NCI-H2171 treated with DMSO at 0.1 percent for 48 hours (cell line): ENCODE data around the gene KANK2.
A peak's percentile ranks its signal among the peaks of the same experiment; 100 is the strongest.

ENCODE experiments used
- DNase-seq: peaks from one replicate; lab custom pipeline; 2025; lab: John Stamatoyannopoulos, UW

KANK2 gene

GRCh38 chr19:11197291-11198174 is at the start of gene KANK2:
Gene KANK2, minus strand, starts transcription at chr19:11197545. Its CDS starts 3,034 bp downstream, at chr19:11194511.
- peak; percentile 69 for DNase-seq

DNA sequence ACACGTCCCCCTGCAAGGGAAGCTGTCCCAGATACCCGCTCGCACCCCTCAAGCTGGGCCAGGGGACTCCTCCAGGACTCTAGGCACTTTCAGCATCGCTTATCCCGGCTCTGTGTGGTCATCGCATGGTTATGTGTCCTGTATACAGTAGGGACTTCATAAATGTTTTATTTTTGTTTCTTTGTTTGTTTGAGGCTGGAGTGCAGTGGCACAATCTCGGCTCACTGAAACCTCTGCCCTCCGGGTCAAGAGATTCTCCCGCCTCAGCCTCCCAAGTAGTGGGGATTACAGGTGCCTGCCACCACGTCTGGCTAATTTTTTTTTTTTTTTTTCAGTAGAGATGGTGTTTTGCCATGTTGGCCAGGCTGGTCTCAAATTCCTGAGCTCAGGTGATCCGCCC is 49.6 kb upstream of the KANK2 start:
- no peak for DNase-seq

- DNase-seq: no peak
Measured at GRCh38 chr19:11244846-11245589, 47.7 kb upstream of the KANK2 start.

DNA sequence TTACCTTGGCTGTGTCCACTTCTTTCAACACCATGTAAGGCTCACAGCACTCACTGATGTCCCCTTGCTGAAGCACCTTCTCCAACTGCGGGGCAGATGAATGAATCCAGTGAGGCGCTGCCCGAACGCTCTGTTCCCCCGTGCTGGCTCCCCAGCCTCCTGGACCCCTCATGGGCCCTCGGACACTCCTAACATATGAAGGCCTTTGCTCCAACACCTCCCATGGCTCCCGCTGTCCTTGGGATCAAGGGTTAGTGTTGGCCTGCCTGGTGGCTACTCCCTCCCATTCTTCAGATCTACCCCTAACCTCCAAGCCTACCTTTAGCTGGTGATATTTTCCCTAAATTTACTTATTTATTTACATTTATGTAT is 46.4 kb upstream of the KANK2 start:
- DNase-seq: no peak

DNA sequence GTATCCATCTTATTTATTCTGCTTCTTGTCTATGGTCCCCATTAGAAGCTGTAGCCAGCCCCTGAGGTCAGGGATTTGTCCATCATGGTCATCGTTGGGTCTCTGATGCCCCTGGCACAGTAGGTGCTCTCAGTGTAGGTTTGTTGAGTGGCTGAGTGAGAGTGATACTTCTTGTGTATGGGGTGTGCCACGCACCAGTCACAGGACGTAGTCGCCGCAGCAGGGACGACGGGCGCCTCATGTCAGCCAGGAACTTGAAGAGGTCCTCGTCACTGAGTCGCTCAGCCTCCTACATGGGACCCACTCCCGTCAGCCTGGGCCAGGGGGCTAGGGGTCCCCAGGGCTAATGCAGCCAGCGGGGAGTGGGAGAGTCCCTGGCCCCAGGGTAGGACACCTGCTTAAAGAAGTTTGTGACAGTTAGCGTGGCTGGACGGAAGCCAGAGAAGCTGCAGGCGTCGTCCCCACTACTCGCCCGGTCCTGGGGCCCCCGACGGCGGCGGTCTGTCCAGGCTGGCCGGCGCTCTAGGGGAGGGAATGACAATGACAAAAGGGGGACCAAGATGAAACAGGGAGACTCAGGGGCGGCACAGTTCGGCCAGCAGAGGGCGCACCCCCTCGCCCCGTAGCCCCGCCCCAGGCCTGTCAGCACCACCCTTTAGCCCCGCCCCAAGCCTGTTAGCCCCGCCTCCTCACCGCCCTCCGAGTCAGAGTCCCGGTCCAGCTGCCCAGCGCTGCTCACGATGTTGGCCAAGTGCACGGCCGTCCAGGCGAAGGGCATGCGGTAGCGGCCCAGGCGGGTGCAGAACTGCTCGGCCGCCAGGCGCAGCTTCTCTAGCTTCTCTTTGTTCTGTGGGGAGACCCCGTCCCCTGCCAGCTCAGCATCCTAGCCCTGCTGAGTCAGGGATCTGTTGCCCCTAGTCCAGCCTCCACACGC is 45.8 kb upstream of the KANK2 start:
- DNase-seq: no peak

DNA sequence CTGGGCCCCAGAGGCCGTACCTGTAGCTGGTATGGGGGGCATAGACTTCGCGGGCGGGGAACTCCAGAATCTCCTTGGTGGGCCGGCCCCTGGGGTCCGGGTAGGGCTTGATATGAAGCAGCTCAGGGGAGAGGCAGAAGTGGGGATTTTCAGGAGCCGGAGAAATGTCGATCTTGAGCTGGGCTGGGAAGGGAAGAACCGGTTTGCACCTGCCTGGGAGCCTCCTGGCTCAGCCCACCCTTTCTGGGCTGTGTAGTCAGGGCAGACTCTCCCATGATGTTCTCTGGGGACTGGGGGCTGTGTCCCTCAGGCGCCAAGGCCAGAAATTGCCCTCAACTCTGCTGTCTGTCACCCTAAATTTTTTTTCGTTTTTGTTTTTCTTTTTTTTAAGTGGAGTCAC is 44.7 kb upstream of the KANK2 start:
- DNase-seq: no peak

- no peak for DNase-seq
Measured at GRCh38 chr19:11240008-11240444, 42.7 kb upstream of the KANK2 start.

GRCh38 chr19:11239377-11240000 is 42.1 kb upstream of the KANK2 start, which contains the start of gene ANGPTL8:
Gene ANGPTL8, plus strand, starts transcription at chr19:11239619. Its CDS starts 19 bp downstream, at chr19:11239638.
- no peak for DNase-seq

DNA sequence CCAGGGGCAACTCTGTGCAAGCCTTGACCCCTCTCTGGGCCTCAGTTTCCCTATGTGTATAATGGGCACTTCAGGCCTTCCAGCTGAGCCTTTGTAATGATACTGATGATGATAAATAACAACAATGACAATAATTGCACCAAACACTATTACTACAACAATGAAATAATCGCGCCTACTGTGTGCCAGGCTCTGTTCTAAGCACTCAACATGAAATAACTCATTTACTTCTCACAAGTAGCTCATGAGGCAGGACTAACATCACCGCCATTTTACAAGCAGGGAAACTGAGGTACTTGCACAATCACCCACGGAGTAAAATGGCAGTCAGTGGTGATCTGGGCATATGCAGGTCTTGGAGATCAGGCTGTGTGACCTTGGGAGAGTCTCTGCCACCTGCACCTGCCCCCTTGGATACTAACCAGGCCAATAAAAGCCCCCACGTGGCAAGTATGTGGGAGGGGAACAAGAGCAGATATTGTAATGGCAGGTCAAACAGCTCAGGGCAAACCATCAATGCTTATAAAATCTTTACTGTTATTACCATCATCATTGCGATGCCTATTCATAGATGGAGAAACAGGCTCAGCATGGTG is 41.5 kb upstream of the KANK2 start:
- no peak for DNase-seq

DNA sequence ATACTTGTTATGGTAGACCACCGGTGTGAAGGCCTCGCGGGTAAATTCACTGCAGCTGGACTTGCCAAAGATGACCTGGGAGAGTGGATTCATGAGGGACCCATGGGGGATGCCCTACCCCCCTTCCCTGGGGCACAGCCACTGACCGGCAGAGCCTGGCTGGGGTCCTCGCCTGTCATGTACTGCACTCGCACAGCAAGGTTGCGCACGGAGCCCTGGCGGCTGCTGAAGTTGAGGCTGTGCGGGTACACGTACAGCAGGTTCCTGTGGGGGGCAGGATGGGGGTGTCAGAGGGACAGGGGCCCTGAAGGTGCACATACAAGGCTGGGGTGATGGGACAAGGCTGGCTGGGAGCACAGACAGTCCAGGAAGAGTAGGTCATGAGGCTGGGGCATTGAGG is 40.7 kb upstream of the KANK2 start:
- no peak for DNase-seq

- DNase-seq: no peak
Measured at GRCh38 chr19:11237321-11237720, 40.0 kb upstream of the KANK2 start.

- no peak for DNase-seq
Measured at GRCh38 chr19:11236324-11237301, 39.3 kb upstream of the KANK2 start.

GRCh38 chr19:11234486-11235075 is 37.2 kb upstream of the KANK2 start:
- DNase-seq: no peak

- no peak for DNase-seq
Measured at GRCh38 chr19:11233073-11233472, 35.7 kb upstream of the KANK2 start.

DNA sequence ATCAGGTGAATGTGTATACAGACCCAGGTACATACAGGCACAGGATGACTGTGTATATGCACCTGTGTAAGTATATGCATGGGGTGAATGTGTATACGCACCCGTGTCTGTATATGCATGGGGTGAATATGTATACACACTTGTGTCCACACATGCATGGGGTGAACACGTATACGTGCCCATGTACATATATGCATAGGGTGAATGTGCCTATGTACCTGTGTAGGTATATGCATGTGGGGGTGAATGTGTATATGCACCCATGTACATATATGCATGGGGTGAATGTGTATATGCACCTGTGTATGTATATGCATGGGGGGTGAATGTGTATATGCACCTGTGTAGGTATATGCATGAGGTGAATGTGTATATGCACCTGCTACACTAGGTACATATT is 35.2 kb upstream of the KANK2 start:
- DNase-seq: no peak

DNA sequence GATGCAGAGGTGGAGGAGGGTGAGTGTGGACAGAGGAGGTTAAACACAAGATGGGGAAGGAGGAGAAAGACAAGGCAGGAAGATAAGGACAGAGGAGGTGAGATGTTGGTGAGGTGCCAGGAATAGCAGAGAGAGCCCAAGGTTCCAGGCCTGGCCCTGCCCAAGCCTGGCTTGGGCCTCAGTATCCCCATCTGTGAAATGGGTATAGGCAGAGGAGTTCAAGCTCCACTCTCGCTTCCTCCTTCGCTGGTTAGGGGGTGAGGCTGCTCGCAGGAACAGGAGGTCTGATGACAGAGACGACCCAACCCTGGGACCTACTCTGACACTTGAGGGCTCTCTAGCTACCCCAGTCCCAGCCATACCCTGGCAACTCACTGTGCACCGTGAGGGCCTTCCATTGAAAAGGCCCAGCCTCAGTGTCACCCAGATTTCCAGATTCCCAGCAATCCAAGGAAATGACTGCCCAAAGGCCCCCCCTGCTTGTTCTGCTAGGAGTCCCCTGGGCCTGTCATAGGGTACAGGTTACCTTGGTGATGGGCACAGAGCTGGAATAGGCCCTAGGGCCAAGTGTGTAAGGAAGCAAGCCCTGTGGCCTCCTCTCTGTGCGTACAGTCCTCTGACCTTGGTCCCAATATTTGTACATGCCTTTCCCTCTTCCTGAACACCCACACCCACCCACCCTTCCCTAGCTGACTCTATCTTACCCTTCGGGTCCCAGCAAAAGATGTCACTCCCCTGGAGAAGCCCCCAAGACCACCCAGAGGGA is 33.5 kb upstream of the KANK2 start:
- DNase-seq: no peak

GRCh38 chr19:11227195-11227886 is 30.0 kb upstream of the KANK2 start:
- no peak for DNase-seq

DNA sequence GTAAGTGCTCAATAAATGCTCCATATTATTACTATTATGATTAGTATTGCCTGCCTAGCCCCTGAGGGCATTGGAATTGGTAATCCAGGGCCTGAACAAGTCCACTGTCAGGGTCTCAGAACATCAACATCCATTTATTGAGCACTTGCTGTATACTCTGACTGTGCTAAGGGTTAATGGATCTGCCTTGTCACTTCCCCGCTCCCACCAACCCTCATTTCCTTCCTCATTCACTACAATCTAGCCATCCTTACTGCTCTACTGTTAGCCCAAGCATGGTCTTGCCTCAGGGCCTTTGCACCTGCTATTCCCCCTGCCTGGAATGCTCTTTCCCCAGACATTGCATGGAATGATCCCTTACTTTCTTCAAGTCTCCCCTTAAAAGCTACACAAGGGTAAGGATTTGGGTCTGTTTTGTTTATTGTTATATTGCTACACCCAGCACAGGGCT is 29.4 kb upstream of the KANK2 start:
- DNase-seq: no peak
